Endothelial cell of umbilical vein (primary cell): ENCODE measurements around the gene BMPR1A.

Experiments
- CTCF ChIP-seq, 2 donors: IDR thresholded peaks; 1 replicate in 1 of 2; 2 replicates in 1 of 2; pipeline ENCODE4 v1.5.1; 2011; ENCODE audit warnings: low read length in 2 of 2, mild to moderate bottlenecking in 2 of 2, moderate library complexity in 2 of 2, control low read depth in 1 of 2, inconsistent platforms in 1 of 2, low read depth in 1 of 2; ENCODE audit not compliant: insufficient read depth in 1 of 2; ENCODE audit errors: extremely low read depth in 1 of 2
- EZH2 ChIP-seq: IDR thresholded peaks from 2 replicates; pipeline ENCODE4 v1.6.1; 2012; ENCODE audit warnings: borderline replicate concordance, low read depth, mild to moderate bottlenecking, moderate library complexity, low read length, inconsistent platforms; ENCODE audit not compliant: severe bottlenecking
- JUN ChIP-seq: IDR thresholded peaks from 2 replicates; pipeline ENCODE4 v1.6.1; 2011; ENCODE audit warnings: borderline replicate concordance, low read depth; ENCODE audit not compliant: insufficient read length, insufficient read depth
- POLR2A ChIP-seq: IDR thresholded peaks from 2 replicates; pipeline ENCODE4 v1.6.1; 2012; ENCODE audit warnings: low read depth, mild to moderate bottlenecking, control low read depth, low read length
- POLR2AphosphoS5 ChIP-seq: IDR thresholded peaks from 2 replicates; pipeline ENCODE4 v1.6.1; 2012; ENCODE audit warnings: low read depth, mild to moderate bottlenecking, control low read depth, low read length, moderate library complexity; ENCODE audit not compliant: insufficient read depth
- TF ChIP-seq, protein P1 (sequence below): IDR thresholded peaks from 2 replicates; pipeline ENCODE4 v1.6.1; 2011; ENCODE audit not compliant: insufficient read depth, insufficient read length

DNA sequence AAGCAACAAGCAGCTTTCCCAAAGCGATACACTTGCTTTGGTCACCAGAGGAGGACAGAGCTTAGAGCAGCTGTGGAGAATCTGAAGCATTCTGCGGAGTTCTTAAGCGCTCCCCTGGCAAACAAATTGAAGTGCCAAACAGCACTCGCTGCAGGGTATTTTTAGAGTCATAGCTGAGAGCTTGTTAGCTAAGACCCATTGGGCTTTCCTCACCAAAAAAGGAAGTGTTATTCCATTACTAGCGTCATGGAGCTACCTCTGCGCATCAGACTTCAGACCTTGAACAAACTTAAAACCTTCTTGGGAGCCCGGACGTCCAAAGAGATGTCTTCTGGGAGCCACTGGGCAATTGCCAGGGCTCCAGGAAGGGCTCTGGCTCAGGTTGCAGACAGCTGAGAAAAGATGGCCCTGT lies 23.2 kb upstream of the BMPR1A start:
- no peak for TF ChIP-seq CTCF (IDR thresholded peaks at IDR 0.05; ENCODE audit: extremely low read depth in 1 of 2, insufficient read depth in 1 of 2, low read depth in 1 of 2, low read length in 2 of 2)
- TF ChIP-seq EZH2: no peak
- no peak for TF ChIP-seq POLR2A
- no peak for TF ChIP-seq POLR2AphosphoS5
- no peak for TF ChIP-seq JUN
- TF ChIP-seq, protein P1, sequence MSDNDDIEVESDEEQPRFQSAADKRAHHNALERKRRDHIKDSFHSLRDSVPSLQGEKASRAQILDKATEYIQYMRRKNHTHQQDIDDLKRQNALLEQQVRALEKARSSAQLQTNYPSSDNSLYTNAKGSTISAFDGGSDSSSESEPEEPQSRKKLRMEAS: no peak
